ENCODE measurements around the gene TSPAN17. TPM values are rescaled to one million over a fixed set of nuclear protein-coding genes. Genes with fewer than 3 reads are reported as not detected.

The TSPAN17 gene
- polyA plus RNA-seq, 3 donors, result 22.2 to 27.7 (median 24.1) TPM

- TF ChIP-seq CTCF (IDR thresholded peaks at IDR 0.05), result no peak
- H3K27ac Mint-ChIP-seq, result no peak overlapping the region
- no peak overlapping the region for H3K9ac ChIP-seq (ENCODE audit: insufficient read depth, low read length, poor library complexity, severe bottlenecking)
Measured at GRCh38 chr5:176608142-176608705, 39.1 kb upstream of the TSPAN17 start.

GRCh38 chr5:176608937-176609723 lies 38.2 kb upstream of the TSPAN17 start:
- Histone ChIP-seq H3K36me3 (replicated peaks in 1 of 2; ENCODE audit: control insufficient read depth in 1 of 2, insufficient read depth in 2 of 2, low read length in 2 of 2) (no peaks in the 10 kb centered on the region), H4K20me1 (ENCODE audit: insufficient read depth, low read length) (no peaks in the 10 kb centered on the region), H3K27ac (ENCODE audit: low read depth in 1 of 2, low read length in 2 of 2) (no peak overlapping the region), H3K9me3 (replicated peaks in 1 of 2; ENCODE audit: control insufficient read depth in 1 of 2, insufficient read depth in 1 of 2, low read length in 2 of 2) (no peaks in the 10 kb centered on the region), H3K9ac (ENCODE audit: insufficient read depth, low read length, poor library complexity, severe bottlenecking) (no peak overlapping the region), H3K79me2 (ENCODE audit: insufficient read depth, low read length) (no peaks in the 10 kb centered on the region), H3K4me1 (ENCODE audit: control insufficient read depth in 1 of 2, insufficient read depth in 2 of 2, low read length in 2 of 2) (peaks cover 6% of the 10 kb centered on the region in 2 donors), H3K4me3 (replicated peaks in 1 of 3; ENCODE audit: low read depth in 2 of 3, low read length in 3 of 3) (peak overlapping the region in 1 of 3 experiments; percentile 76), H3K4me2 (replicated peaks; ENCODE audit: extremely low read depth, low read length, poor library complexity, severe bottlenecking) (peak overlapping the region; percentile 84), H3K27me3 (ENCODE audit: control insufficient read depth in 2 of 2, insufficient read depth in 2 of 2, low read length in 2 of 2) (peaks cover 15 to 46% of the 10 kb centered on the region in 2 donors), H2AFZ (ENCODE audit: insufficient read depth, low read depth, low read length, poor library complexity, severe bottlenecking) (peak overlapping the region; percentile 80)
- Mint-ChIP-seq H3K9me3 (peaks cover 0 to 15% (median 6%) of the 10 kb centered on the region in 7 donors), H3K36me3 (peaks cover 3 to 7% of the 10 kb centered on the region in 2 donors), H3K4me1 (peaks cover 10% of the 10 kb centered on the region), H3K27me3 (ENCODE audit: low read depth in 3 of 3) (peaks cover 39 to 65% (median 47%) of the 10 kb centered on the region in 3 donors), H3K4me3 (peak overlapping the region; percentile 89 to 96), H3K27ac (no peak overlapping the region)
- no peak for TF ChIP-seq CTCF (IDR thresholded peaks at IDR 0.05)
- WGBS (ENCODE audit: insufficient coverage), result 42% methylated on average over 31 of the region's 46 CpGs
- intact Hi-C loops (cut with micrococcal nuclease), result no loop called here
- DNase-seq, result no peak

More at GRCh38 chr5:176608142-176608705, 39.1 kb upstream of the TSPAN17 start:
- no peaks in the 10 kb centered on the region for H3K36me3 ChIP-seq (replicated peaks in 1 of 2; ENCODE audit: control insufficient read depth in 1 of 2, insufficient read depth in 2 of 2, low read length in 2 of 2)
- intact Hi-C loops (cut with micrococcal nuclease), result no loop called here
- H3K4me2 ChIP-seq (replicated peaks; ENCODE audit: extremely low read depth, low read length, poor library complexity, severe bottlenecking), result no peak overlapping the region
- peaks cover 6% of the 10 kb centered on the region in 2 donors for H3K4me1 ChIP-seq (ENCODE audit: control insufficient read depth in 1 of 2, insufficient read depth in 2 of 2, low read length in 2 of 2)
- Mint-ChIP-seq H3K4me1 (peaks cover 10% of the 10 kb centered on the region), H3K27me3 (ENCODE audit: low read depth in 3 of 3) (peaks cover 40 to 65% (median 42%) of the 10 kb centered on the region in 3 donors), H3K4me3 (peak overlapping the region in 1 of 2 donors; percentile 96), H3K9me3 (peaks cover 0 to 15% (median 6%) of the 10 kb centered on the region in 7 donors), H3K36me3 (peaks cover 3 to 7% of the 10 kb centered on the region in 2 donors)
- DNase-seq, result no peak
- no peaks in the 10 kb centered on the region for H3K79me2 ChIP-seq (ENCODE audit: insufficient read depth, low read length)
- H4K20me1 ChIP-seq (ENCODE audit: insufficient read depth, low read length), result no peaks in the 10 kb centered on the region
- no peaks in the 10 kb centered on the region for H3K9me3 ChIP-seq (replicated peaks in 1 of 2; ENCODE audit: control insufficient read depth in 1 of 2, insufficient read depth in 1 of 2, low read length in 2 of 2)
- H3K27me3 ChIP-seq (ENCODE audit: control insufficient read depth in 2 of 2, insufficient read depth in 2 of 2, low read length in 2 of 2), result peaks cover 15 to 46% of the 10 kb centered on the region in 2 donors
- H2AFZ ChIP-seq (ENCODE audit: insufficient read depth, low read depth, low read length, poor library complexity, severe bottlenecking), result no peak overlapping the region
- H3K27ac ChIP-seq (ENCODE audit: low read depth in 1 of 2, low read length in 2 of 2), result no peak overlapping the region
- 100% methylated on average over 2 of the region's 4 CpGs for WGBS (ENCODE audit: insufficient coverage)
- no peak overlapping the region for H3K4me3 ChIP-seq (replicated peaks in 1 of 3; ENCODE audit: low read depth in 2 of 3, low read length in 3 of 3)

Measured in CD14-positive monocyte (primary cell).